HEK293T (cell line): Measurements from ENCODE around the gene CRTAP.

Experiments
- ARNT ChIP-seq: fragments of 450-650 bp; IDR thresholded peaks from 2 replicates; pipeline ENCODE4 v1.6.1; 2017; ENCODE audit warnings: mild to moderate bottlenecking
- FOXA1 ChIP-seq: fragments of 450-650 bp; IDR thresholded peaks from 2 replicates; pipeline ENCODE4 v1.6.1; 2016; ENCODE audit warnings: mild to moderate bottlenecking
- FOXK2 ChIP-seq: fragments of 450-650 bp; IDR thresholded peaks from 2 replicates; pipeline ENCODE4 v1.6.1; 2016; ENCODE audit warnings: mild to moderate bottlenecking
- FOXM1 ChIP-seq: fragments of 450-650 bp; IDR thresholded peaks from 2 replicates; pipeline ENCODE4 v1.6.1; 2017; ENCODE audit warnings: mild to moderate bottlenecking, borderline replicate concordance
- HDGF ChIP-seq: fragments of 450-650 bp; IDR thresholded peaks from 2 replicates; pipeline ENCODE4 v1.6.1; 2017; ENCODE audit warnings: antibody characterized with exemption, borderline replicate concordance
- L3MBTL2 ChIP-seq: fragments of 450-650 bp; conservative IDR thresholded peaks from 2 replicates; pipeline ENCODE4 v1.6.1; 2016; ENCODE audit warnings: mild to moderate bottlenecking
- NFRKB ChIP-seq: fragments of 450-650 bp; IDR thresholded peaks from 2 replicates; pipeline ENCODE4 v1.6.1; 2016; ENCODE audit warnings: mild to moderate bottlenecking, moderate library complexity
- SP1 ChIP-seq: fragments of 450-650 bp; IDR thresholded peaks from 2 replicates; pipeline ENCODE4 v1.6.1; 2017
- SUZ12 ChIP-seq: fragments of 450-650 bp; IDR thresholded peaks from 2 replicates; pipeline ENCODE4 v1.6.1; 2016; ENCODE audit warnings: mild to moderate bottlenecking
- TARDBP ChIP-seq: fragments of 450-650 bp; IDR thresholded peaks from 2 replicates; pipeline ENCODE4 v1.6.1; 2016
- ZNF384 ChIP-seq: fragments of 450-650 bp; IDR thresholded peaks from 2 replicates; pipeline ENCODE4 v1.6.1; 2016
- TF ChIP-seq, protein P1 (sequence below): fragments of 450-650 bp; IDR thresholded peaks from 2 replicates; pipeline ENCODE4 v1.6.1; 2016

DNA sequence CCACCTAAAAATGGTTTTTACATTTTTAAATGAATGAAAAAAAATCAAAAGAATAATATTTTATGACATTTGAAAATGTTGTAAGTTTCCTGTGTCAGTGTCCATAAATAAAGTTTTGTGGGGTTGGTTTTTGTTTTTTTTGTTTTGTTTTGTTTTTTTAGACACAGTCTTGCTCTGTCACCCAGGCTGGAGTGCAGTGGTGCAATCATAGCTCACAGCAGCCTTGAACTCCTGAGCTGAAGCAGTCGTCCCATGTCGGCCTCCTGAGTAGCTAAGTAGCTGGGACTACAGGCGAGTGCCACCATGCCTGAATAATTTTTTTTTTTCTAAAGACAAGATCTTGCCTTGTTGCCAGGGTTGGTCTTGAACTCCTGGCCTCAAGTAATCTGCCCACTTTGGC lies 14.1 kb upstream of the CRTAP start:
- TF ChIP-seq FOXK2 (no peak), HDGF (no peak), NFRKB (no peak), ZNF384 (no peak), FOXM1 (no peak), FOXA1 (no peak), ARNT (no peak), TARDBP (no peak), SP1 (no peak), SUZ12 (no peak), L3MBTL2 (no peak)
- TF ChIP-seq, protein P1, sequence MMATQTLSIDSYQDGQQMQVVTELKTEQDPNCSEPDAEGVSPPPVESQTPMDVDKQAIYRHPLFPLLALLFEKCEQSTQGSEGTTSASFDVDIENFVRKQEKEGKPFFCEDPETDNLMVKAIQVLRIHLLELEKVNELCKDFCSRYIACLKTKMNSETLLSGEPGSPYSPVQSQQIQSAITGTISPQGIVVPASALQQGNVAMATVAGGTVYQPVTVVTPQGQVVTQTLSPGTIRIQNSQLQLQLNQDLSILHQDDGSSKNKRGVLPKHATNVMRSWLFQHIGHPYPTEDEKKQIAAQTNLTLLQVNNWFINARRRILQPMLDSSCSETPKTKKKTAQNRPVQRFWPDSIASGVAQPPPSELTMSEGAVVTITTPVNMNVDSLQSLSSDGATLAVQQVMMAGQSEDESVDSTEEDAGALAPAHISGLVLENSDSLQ = no peak
